ENCODE measurements around the gene MACROD2.

DNA sequence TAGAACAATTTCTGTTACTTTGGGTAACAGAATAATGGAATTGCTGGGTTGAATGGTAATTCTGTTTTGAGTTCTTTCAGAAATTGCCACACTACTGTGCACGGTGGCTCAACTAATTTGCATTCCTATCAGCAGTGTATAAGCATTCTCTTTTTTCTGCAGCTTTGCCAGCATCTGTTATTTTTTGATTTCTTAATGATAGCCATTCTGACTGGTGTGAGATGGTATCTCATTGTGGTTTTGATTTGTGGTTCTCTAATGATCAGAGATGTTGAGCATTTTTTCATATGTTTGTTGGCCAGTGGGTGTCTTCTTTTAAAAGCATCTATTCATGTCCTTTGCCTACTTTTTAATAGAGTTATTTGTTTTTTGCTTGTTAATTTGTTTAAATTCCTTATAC is 1731.1 kb downstream of the MACROD2 start:
- TF ChIP-seq POLR2AphosphoS5 (IDR thresholded peaks at IDR 0.05; ENCODE audit: low read depth) (no peak), EZH2 (IDR thresholded peaks at IDR 0.05; ENCODE audit: low read depth, unreplicated experiment) (no peak), EZH2phosphoT487 (IDR thresholded peaks at IDR 0.05; ENCODE audit: unreplicated experiment) (no peak), JUNB (IDR thresholded peaks at IDR 0.05; ENCODE audit: unreplicated experiment) (no peak), STAT1 (IDR thresholded peaks at IDR 0.05; ENCODE audit: unreplicated experiment) (no peak), CREB1 (CRISPR knock-in tag; IDR thresholded peaks at IDR 0.05; ENCODE audit: low read depth) (no peak)
- TF ChIP-seq, protein P1, sequence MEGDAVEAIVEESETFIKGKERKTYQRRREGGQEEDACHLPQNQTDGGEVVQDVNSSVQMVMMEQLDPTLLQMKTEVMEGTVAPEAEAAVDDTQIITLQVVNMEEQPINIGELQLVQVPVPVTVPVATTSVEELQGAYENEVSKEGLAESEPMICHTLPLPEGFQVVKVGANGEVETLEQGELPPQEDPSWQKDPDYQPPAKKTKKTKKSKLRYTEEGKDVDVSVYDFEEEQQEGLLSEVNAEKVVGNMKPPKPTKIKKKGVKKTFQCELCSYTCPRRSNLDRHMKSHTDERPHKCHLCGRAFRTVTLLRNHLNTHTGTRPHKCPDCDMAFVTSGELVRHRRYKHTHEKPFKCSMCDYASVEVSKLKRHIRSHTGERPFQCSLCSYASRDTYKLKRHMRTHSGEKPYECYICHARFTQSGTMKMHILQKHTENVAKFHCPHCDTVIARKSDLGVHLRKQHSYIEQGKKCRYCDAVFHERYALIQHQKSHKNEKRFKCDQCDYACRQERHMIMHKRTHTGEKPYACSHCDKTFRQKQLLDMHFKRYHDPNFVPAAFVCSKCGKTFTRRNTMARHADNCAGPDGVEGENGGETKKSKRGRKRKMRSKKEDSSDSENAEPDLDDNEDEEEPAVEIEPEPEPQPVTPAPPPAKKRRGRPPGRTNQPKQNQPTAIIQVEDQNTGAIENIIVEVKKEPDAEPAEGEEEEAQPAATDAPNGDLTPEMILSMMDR (conservative IDR thresholded peaks at IDR 0.05; ENCODE audit: low read depth in 2 of 2) = no peak
- TF ChIP-seq, protein P2, sequence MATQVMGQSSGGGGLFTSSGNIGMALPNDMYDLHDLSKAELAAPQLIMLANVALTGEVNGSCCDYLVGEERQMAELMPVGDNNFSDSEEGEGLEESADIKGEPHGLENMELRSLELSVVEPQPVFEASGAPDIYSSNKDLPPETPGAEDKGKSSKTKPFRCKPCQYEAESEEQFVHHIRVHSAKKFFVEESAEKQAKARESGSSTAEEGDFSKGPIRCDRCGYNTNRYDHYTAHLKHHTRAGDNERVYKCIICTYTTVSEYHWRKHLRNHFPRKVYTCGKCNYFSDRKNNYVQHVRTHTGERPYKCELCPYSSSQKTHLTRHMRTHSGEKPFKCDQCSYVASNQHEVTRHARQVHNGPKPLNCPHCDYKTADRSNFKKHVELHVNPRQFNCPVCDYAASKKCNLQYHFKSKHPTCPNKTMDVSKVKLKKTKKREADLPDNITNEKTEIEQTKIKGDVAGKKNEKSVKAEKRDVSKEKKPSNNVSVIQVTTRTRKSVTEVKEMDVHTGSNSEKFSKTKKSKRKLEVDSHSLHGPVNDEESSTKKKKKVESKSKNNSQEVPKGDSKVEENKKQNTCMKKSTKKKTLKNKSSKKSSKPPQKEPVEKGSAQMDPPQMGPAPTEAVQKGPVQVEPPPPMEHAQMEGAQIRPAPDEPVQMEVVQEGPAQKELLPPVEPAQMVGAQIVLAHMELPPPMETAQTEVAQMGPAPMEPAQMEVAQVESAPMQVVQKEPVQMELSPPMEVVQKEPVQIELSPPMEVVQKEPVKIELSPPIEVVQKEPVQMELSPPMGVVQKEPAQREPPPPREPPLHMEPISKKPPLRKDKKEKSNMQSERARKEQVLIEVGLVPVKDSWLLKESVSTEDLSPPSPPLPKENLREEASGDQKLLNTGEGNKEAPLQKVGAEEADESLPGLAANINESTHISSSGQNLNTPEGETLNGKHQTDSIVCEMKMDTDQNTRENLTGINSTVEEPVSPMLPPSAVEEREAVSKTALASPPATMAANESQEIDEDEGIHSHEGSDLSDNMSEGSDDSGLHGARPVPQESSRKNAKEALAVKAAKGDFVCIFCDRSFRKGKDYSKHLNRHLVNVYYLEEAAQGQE (IDR thresholded peaks at IDR 0.05; ENCODE audit: unreplicated experiment) = no peak
- TF ChIP-seq, protein P3, sequence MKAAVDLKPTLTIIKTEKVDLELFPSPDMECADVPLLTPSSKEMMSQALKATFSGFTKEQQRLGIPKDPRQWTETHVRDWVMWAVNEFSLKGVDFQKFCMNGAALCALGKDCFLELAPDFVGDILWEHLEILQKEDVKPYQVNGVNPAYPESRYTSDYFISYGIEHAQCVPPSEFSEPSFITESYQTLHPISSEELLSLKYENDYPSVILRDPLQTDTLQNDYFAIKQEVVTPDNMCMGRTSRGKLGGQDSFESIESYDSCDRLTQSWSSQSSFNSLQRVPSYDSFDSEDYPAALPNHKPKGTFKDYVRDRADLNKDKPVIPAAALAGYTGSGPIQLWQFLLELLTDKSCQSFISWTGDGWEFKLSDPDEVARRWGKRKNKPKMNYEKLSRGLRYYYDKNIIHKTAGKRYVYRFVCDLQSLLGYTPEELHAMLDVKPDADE (IDR thresholded peaks at IDR 0.05) = no peak

Data from GM23338 (cell line).